H1 (cell line): ENCODE measurements around the gene OR5C1. TPM values are rescaled to one million over a fixed set of nuclear protein-coding genes. Genes with fewer than 3 reads are reported as not detected.

Source experiments
- CTCF ChIA-PET: fragments of 300-600 bp; sonication (Branson Sonifier 250); formaldehyde crosslinking; loops from one replicate; lab custom pipeline; 2021; ENCODE audit not compliant: partially characterized antibody; lab: Charles Lee
- POLR2A ChIA-PET: fragments of 300-600 bp; sonication (Branson Sonifier 250); formaldehyde crosslinking; loops from one replicate; lab custom pipeline; 2021; ENCODE audit warnings: inconsistent platforms; ENCODE audit not compliant: partially characterized antibody; lab: Charles Lee
- DNase-seq, 2 experiments: peaks; one replicate each; pipeline versions ENCODE4 v3.0.0 to v3.0.0-alpha.2; 2010 to 2022; ENCODE audit warnings: low spot score in 2 of 2, low read depth in 1 of 2, mixed read lengths in 1 of 2
- FAIRE-seq: peaks from 2 replicates; lab custom pipeline; 2011; peaks lifted over from hg19 to GRCh38; lab: Jason Lieb, UNC
- H2AFZ ChIP-seq: 2 replicates; pipeline ENCODE4 v1.8.1; 2012; ENCODE audit warnings: low read length, inconsistent platforms
- H2AK5ac ChIP-seq: 2 replicates; pipeline ENCODE4 v1.6.1; 2013; ENCODE audit warnings: low read depth, low read length
- H2BK120ac ChIP-seq: replicated peaks from 2 replicates; pipeline ENCODE3; 2013; ENCODE audit warnings: low read depth, low read length, inconsistent platforms
- H2BK12ac ChIP-seq: 2 replicates; pipeline ENCODE4 v1.6.1; 2013; ENCODE audit warnings: low read depth, low read length
- H2BK15ac ChIP-seq: 2 replicates; pipeline ENCODE4 v1.6.1; 2013; ENCODE audit warnings: low read length
- H2BK20ac ChIP-seq: 2 replicates; pipeline ENCODE4 v1.6.1; 2013; ENCODE audit warnings: low read length
- H2BK5ac ChIP-seq: 2 replicates; pipeline ENCODE4 v1.6.1; 2013; ENCODE audit warnings: low read depth, low read length
- H3K14ac ChIP-seq: 2 replicates; pipeline ENCODE4 v1.6.1; 2013; ENCODE audit warnings: inconsistent platforms; ENCODE audit not compliant: insufficient read length
- H3K18ac ChIP-seq: 2 replicates; pipeline ENCODE4 v1.6.1; 2013; ENCODE audit warnings: low read length; ENCODE audit errors: extremely low read depth
- H3K23ac ChIP-seq: 2 replicates; pipeline ENCODE4 v1.6.1; 2013; ENCODE audit warnings: inconsistent platforms; ENCODE audit not compliant: insufficient read length
- H3K23me2 ChIP-seq: 2 replicates; pipeline ENCODE4 v1.6.1; 2013; ENCODE audit warnings: low read depth, low read length
- H3K27ac ChIP-seq: 2 replicates; pipeline ENCODE4 v1.6.1; 2011; ENCODE audit warnings: low read depth, low read length, inconsistent platforms
- H3K27me3 ChIP-seq, 4 experiments: replicated peaks in 1 of 4; 1 replicate in 1 of 4; 2 replicates in 3 of 4; pipeline versions ENCODE4 v1.6.1 to v1.8.1; 2011 to 2013; ENCODE audit warnings: low read length in 3 of 4, mild to moderate bottlenecking in 3 of 4, inconsistent platforms in 2 of 4, mixed read lengths in 2 of 4, moderate library complexity in 1 of 4; ENCODE audit not compliant: control insufficient read depth in 3 of 4, insufficient read depth in 3 of 4; ENCODE audit errors: extremely low read depth in 1 of 4
- H3K36me3 ChIP-seq, 4 experiments: 2 replicates each; pipeline versions ENCODE4 v1.6.1 to v1.8.1; 2011 to 2013; ENCODE audit warnings: mild to moderate bottlenecking in 4 of 4, low read length in 3 of 4, moderate library complexity in 2 of 4, control low read depth in 1 of 4, inconsistent platforms in 1 of 4; ENCODE audit not compliant: insufficient read depth in 4 of 4, control insufficient read depth in 2 of 4
- H3K4ac ChIP-seq: replicated peaks from 2 replicates; pipeline ENCODE3; 2013; ENCODE audit warnings: low read length, low read depth, mixed read lengths, inconsistent platforms; ENCODE audit not compliant: insufficient read length
- H3K4me1 ChIP-seq, 4 experiments: replicated peaks in 1 of 4; 1 replicate in 1 of 4; 2 replicates in 3 of 4; pipeline versions ENCODE4 v1.6.1 to v1.8.1; 2011 to 2013; ENCODE audit warnings: low read length in 3 of 4, inconsistent platforms in 2 of 4, mixed read lengths in 1 of 4; ENCODE audit not compliant: insufficient read depth in 4 of 4, control insufficient read depth in 3 of 4
- H3K4me2 ChIP-seq, 2 experiments: 2 replicates each; pipeline versions ENCODE4 v1.6.1 to v1.8.1; 2011 to 2013; ENCODE audit warnings: low read depth in 2 of 2, low read length in 2 of 2, control low read depth in 1 of 2, inconsistent platforms in 1 of 2, mild to moderate bottlenecking in 1 of 2; ENCODE audit not compliant: insufficient read depth in 1 of 2
- H3K4me3 ChIP-seq, 4 experiments: fragments of 200-600, 300-600 bp in 1 of 4; sonication (generic), shearing (Covaris generic), sonication (Bioruptor Twin) in 1 of 4; 2 replicates each; pipeline versions ENCODE4 v1.5.1 to v1.8.1; 2011 to 2016; ENCODE audit warnings: low read length in 4 of 4, low read depth in 3 of 4, control low read depth in 2 of 4, inconsistent platforms in 2 of 4, mild to moderate bottlenecking in 2 of 4, mixed read lengths in 1 of 4, moderate library complexity in 1 of 4; ENCODE audit not compliant: insufficient read depth in 2 of 4; ENCODE audit errors: extremely low read depth in 1 of 4
- H3K56ac ChIP-seq: replicated peaks from 2 replicates; pipeline ENCODE3; 2013; ENCODE audit warnings: low read depth, mild to moderate bottlenecking, mixed read lengths, low read length, inconsistent platforms; ENCODE audit not compliant: insufficient read length
- H3K79me1 ChIP-seq: 2 replicates; pipeline ENCODE4 v1.6.1; 2013; ENCODE audit warnings: low read depth, low read length, control low read depth
- H3K79me2 ChIP-seq, 2 experiments: 2 replicates each; pipeline versions ENCODE4 v1.6.1 to v1.8.1; 2012 to 2013; ENCODE audit warnings: low read length in 2 of 2, mild to moderate bottlenecking in 2 of 2, inconsistent platforms in 1 of 2; ENCODE audit not compliant: insufficient read depth in 2 of 2, control insufficient read depth in 1 of 2
- H3K9ac ChIP-seq, 4 experiments: replicated peaks in 1 of 4; 1 replicate in 1 of 4; 2 replicates in 3 of 4; pipeline versions ENCODE4 v1.6.1 to v1.8.1; 2011 to 2013; ENCODE audit warnings: low read depth in 3 of 4, low read length in 3 of 4, control low read depth in 2 of 4, mild to moderate bottlenecking in 2 of 4, moderate library complexity in 2 of 4, inconsistent platforms in 1 of 4; ENCODE audit errors: extremely low read depth in 1 of 4
- H3K9me3 ChIP-seq, 2 experiments: 2 replicates each; pipeline versions ENCODE4 v1.6.1 to v1.8.1; 2012 to 2013; ENCODE audit warnings: mild to moderate bottlenecking in 2 of 2, moderate library complexity in 2 of 2, control low read depth in 1 of 2, inconsistent platforms in 1 of 2, low read depth in 1 of 2, low read length in 1 of 2, mixed read lengths in 1 of 2; ENCODE audit not compliant: insufficient read depth in 2 of 2
- H4K20me1 ChIP-seq, 2 experiments: replicated peaks in 1 of 2; 2 replicates each; pipeline versions ENCODE3 to v1.8.1; 2011 to 2013; ENCODE audit warnings: inconsistent platforms in 2 of 2, low read length in 2 of 2, mild to moderate bottlenecking in 1 of 2; ENCODE audit not compliant: insufficient read depth in 2 of 2, control insufficient read depth in 1 of 2
- H4K5ac ChIP-seq: 2 replicates; pipeline ENCODE4 v1.6.1; 2013; ENCODE audit warnings: low read length, low read depth, mixed read lengths, inconsistent platforms; ENCODE audit not compliant: insufficient read length
- H4K8ac ChIP-seq: 2 replicates; pipeline ENCODE4 v1.8.0; 2013; ENCODE audit warnings: mild to moderate bottlenecking, moderate library complexity, low read length, inconsistent platforms; ENCODE audit not compliant: insufficient read depth; ENCODE audit errors: extremely low read depth
- H4K91ac ChIP-seq: replicated peaks from 2 replicates; pipeline ENCODE3; 2013; ENCODE audit warnings: low read length, mixed read lengths, inconsistent platforms; ENCODE audit not compliant: insufficient read length
- USF2 ChIP-seq: IDR thresholded peaks from 2 replicates; pipeline ENCODE4 v1.6.1; 2011; ENCODE audit warnings: low read length, improper control_type of control experiment
- WGBS, 2 experiments: shearing (Covaris generic) in 1 of 2; methylation state at CpG; one replicate each; pipeline versions ENCODE4 v1.1.6 to v1.1.7; 2013 to 2015; ENCODE audit warnings: low lambda C conversion rate in 2 of 2, mixed read lengths in 2 of 2, inconsistent platforms in 1 of 2, low coverage in 1 of 2, missing lambda C conversion rate in 1 of 2; ENCODE audit not compliant: insufficient replicate concordance in 2 of 2, insufficient coverage in 1 of 2, insufficient read length in 1 of 2; ENCODE audit errors: extremely low coverage in 1 of 2, missing lambda C conversion rate in 1 of 2; 5-methylcytosine and 5-hydroxymethylcytosine counted together
- polyA plus RNA-seq, 7 experiments: library from polyadenylated mRNA; depleted of rRNA in 3 of 7; stranded (reverse) in 5 of 7; unstranded in 2 of 7; fragments of >200 nt in 5 of 7; fragments of 200-250 nt in 2 of 7; gene quantifications; 1 replicate in 5 of 7; 2 replicates in 1 of 7; 4 replicates in 1 of 7; pipeline versions ENCODE4 v1.2.1 to v1.2.3, GENCODE V29; 2011 to 2013; ENCODE audit warnings: missing spikeins in 2 of 7, mixed read lengths in 2 of 7
- total RNA-seq: library from RNA; stranded (reverse); fragmentation: NEBNext Ultra II Directional; extraction: Animal tissue kit (Norgen Biotek cat#: 25700); gene quantifications from 2 replicates; pipeline ENCODE4 v1.2.1, GENCODE V29; 2021

Gene OR5C1
- total and polyA plus RNA-seq, 2 of the 8 experiments (the other 6 are each of a cell fraction or from before 2014, with no cell fraction given) = not detected

GRCh38 chr9:122808141-122808540 is 19.4 kb downstream of the OR5C1 start:
- Histone ChIP-seq H3K4me3 (no peak overlapping the region), H4K91ac (no peak overlapping the region), H3K4me2 (no peak overlapping the region), H2BK20ac (no peak overlapping the region), H3K4me1 (peaks cover 0 to 3% (median 2%) of the 10 kb centered on the region in 4 experiments; a peak in 4 of 7 replicates), H3K14ac (no peak overlapping the region), H3K56ac (no peak overlapping the region), H3K23ac (no peak overlapping the region), H3K79me2 (no peaks in the 10 kb centered on the region), H3K36me3 (no peaks in the 10 kb centered on the region), H2BK15ac (no peak overlapping the region), H2BK12ac (0 out of 2 replicates have a peak overlapping the region, but pooled peaks have one; percentile 60), H3K4ac (no peak overlapping the region), H3K79me1 (no peaks in the 10 kb centered on the region), H2AK5ac (no peak overlapping the region), H2AFZ (no peak overlapping the region), H4K8ac (no peak overlapping the region), H3K27ac (no peak overlapping the region), H3K9ac (no peak overlapping the region), H3K23me2 (no peaks in the 10 kb centered on the region), H2BK120ac (no peak overlapping the region), H2BK5ac (no peak overlapping the region), H3K18ac (no peak overlapping the region), H4K20me1 (no peaks in the 10 kb centered on the region), H3K27me3 (no peaks in the 10 kb centered on the region), H3K9me3 (peaks cover 16 to 18% of the 10 kb centered on the region in 2 experiments), H4K5ac (no peak overlapping the region)
- ChIA-PET CTCF (interaction anchor here (0.7 to 6.3 kb wide), 11 partner anchors 272 to 710 kb away, joined by 3 to 61 read pairs (median 5); no protein-coding TSS in a partner anchor), POLR2A (interaction anchor here (1.2 kb wide), 1 partner anchor 345 kb away, joined by 3 read pairs; no protein-coding TSS in a partner anchor)
- no peak for FAIRE-seq
- 96% methylated on average over 3 of the region's 3 CpGs; no CpG with 5 or more reads in 1 of the 2 experiments for WGBS, 2 experiments
- no peak for DNase-seq
- no peak for TF ChIP-seq USF2
